Epithelial cell of prostate (primary cell): ENCODE results near the gene VSTM2B.
"Not testable (repeated sequence)": the region's sequence is repeated elsewhere in the genome, so short reads cannot be mapped to it uniquely, and the experiment has no call there.

Experiments
- DNase-seq: peaks from one replicate; pipeline ENCODE4 v3.0.0-alpha.2; 2011; ENCODE audit warnings: low read depth, low spot score
- H3K27ac ChIP-seq: fragments of 450-650 bp; 2 replicates; pipeline ENCODE4 v1.5.1; 2017; ENCODE audit warnings: mild to moderate bottlenecking

The VSTM2B gene

GRCh38 chr19:29542776-29543175 lies 17.0 kb downstream of the VSTM2B start:
- no peak overlapping the region for H3K27ac ChIP-seq
- no peak for DNase-seq

DNA sequence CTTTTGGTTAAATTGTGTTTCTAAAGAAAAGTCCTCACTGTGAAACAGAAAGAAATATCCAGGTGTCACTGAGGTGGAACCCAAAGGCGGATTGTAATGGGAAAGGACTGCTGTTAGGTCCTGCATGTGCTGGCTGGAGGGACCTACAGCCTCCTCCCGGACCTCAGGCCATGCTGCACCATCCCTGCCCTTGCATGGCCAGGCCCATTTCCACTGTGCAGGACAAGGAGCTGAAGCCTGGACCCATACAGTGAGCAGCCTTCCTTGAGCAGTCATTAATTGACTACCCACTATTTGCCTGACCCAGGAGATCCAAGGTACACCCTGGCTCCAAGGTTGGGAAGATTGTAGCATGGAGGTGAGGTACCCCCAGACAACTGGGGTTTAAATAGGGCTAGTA lies 17.6 kb downstream of the VSTM2B start:
- H3K27ac ChIP-seq, result no peak overlapping the region
- no peak for DNase-seq

GRCh38 chr19:29544656-29545360 lies 19.0 kb downstream of the VSTM2B start:
- H3K27ac ChIP-seq, result no peak overlapping the region
- no peak for DNase-seq

GRCh38 chr19:29545447-29545846 lies 19.7 kb downstream of the VSTM2B start:
- DNase-seq, result not testable (repeated sequence)

DNA sequence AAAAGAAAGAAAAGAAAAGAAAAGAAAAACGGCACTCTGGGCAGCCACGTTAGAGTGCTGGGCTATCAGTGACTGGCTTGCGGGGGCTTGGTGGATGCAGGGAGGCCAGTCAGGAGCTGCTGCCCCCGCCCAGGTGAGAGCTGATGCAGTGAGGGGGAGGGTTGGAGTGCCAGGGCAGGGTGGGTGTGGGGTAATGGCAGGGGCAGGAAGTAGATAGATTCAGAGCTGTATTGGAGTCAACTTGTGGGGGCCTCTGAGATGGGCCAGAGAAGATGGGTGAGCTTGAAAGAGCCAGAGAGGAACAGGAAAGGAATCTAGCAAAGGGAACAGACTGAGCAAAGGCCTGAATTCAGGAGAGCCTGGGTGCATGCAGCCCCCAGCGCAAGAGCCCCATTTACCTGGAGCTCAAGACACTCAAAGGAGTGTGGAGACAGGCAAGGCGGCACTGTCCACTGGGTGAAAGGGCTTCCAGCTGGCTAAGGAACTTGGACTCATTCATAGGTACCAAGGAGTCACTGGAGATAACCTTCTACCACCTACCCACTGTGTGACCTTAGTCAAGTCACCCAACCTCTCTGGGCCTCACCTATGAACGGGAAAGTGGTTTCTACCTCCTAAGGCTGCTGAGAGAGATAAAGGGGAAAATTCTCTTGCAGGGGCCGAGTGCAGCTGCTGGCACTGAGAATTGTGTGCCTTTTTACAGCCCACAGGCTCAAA lies 20.2 kb downstream of the VSTM2B start:
- no peak for DNase-seq
- no peak overlapping the region for H3K27ac ChIP-seq

More at GRCh38 chr19:29545447-29545846, 19.7 kb downstream of the VSTM2B start:
- H3K27ac ChIP-seq, result not testable (repeated sequence)

- H3K27ac ChIP-seq, result no peak overlapping the region
- no peak for DNase-seq
These were observed 20.9 kb downstream of the VSTM2B start for GRCh38 chr19:29546583-29547190.

GRCh38 chr19:29547361-29547960 lies 21.7 kb downstream of the VSTM2B start:
- DNase-seq, result no peak
- no peak overlapping the region for H3K27ac ChIP-seq

GRCh38 chr19:29547981-29548380 lies 22.2 kb downstream of the VSTM2B start:
- DNase-seq, result no peak
- H3K27ac ChIP-seq, result no peak overlapping the region

- no peak overlapping the region for H3K27ac ChIP-seq
- no peak for DNase-seq
These were observed 22.8 kb downstream of the VSTM2B start for GRCh38 chr19:29548483-29549085.

DNA sequence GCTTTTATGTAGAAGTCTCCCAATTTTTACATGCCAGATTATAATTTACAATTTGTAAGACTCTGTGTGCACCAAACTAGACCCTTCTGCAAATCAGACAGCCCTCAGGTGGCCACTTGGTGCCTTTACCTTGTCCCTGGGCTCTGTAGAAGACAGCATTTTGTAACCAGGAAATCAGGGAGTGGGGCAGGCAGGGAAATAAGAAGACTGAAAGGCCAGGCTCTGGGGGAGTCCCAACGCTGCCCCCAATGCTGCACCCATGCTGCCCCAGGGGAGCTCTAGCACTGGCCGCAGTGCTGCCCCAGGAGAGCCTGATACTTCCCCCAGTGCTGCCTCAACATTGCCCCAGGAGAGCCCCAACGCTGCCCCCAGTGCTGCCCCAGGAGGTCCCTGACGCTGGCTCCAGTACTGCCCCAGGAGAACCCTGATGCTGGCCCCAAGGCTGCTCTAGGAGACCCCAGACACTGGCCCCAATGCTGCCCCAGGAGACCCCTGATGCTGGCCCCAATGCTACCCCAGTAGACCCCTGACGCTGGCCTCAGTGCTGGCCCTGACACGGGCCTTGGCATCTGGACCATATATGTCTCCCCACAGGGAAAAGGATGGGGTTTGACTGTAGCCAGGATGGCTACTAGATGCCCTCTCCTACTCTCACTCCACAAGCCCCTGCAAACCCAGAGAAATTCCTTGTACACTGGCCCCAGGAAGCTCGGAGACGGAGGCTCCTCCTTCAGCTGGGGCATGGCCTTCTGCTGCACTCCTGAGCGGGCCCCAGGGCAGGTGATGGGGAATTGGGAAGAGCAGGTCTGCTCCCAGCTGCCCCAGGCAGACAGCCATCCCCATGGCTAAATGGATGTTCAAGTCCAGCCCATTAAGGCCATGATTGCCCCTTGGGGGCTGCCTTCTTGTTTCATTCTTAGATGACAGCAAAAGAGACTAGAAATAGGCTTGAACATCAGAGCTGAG lies 23.6 kb downstream of the VSTM2B start:
- no peak overlapping the region for H3K27ac ChIP-seq
- DNase-seq, result no peak

DNA sequence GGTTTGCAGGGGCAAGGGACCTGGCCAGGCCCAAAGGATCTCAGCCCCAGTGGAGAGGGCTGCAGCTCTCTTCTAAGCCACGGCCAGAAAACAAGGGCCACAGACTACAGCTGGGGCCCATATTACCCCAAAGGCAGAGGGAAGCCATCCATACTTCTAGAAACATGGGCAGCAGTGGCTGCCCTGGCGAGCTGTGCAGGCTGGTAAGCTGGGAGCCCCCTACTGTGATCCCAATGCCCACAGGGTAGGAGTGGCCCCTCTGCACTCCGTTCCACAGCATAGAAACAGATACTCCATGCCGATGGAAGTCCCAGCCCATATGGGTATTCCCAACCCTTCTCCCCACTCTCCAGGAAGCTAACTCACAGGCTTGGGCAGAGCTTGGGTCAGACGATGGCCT lies 25.1 kb downstream of the VSTM2B start:
- H3K27ac ChIP-seq, result no peak overlapping the region
- DNase-seq, result no peak

GRCh38 chr19:29551774-29552173 lies 26.0 kb downstream of the VSTM2B start:
- H3K27ac ChIP-seq, result no peak overlapping the region
- DNase-seq, result no peak

DNA sequence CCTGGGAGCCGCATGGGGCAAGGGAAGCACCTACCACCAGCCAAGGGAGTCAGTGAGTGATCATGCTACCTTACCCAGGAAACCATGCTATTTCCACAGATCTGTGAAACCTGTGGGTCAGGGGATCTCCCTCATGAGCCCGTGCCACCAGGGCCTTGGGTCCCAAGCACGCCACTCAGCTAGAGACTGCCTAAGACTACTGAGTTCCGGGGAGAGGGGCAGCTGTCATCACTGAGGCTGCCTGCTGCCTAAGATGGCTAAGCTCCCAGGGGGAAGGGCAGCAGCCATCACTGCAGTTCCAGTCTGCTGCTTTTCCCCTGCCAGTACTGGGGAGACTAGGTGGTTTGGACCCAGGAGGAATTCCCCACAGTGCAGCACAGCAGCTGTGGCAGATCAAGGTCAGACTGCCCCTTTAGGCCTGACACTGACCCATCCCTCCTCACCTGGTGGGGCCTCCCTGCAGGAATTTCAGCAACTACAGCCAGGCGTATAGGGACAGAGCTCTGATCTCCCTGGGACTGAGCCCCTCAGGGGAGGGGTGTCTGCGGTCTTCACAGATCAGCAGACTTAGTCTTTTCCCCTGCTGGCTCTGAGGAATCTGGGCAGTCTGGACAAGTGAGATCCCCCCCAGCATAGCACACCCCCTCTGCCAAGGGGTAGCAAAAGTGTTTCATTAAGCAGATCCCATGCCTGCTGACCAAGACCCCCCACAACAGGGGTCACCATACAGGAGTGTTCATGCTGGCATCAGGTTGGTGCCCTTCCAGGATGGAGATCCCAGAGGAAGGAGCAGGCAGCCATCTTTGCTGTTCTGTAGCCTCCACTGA lies 26.9 kb downstream of the VSTM2B start:
- no peak overlapping the region for H3K27ac ChIP-seq
- no peak for DNase-seq

DNA sequence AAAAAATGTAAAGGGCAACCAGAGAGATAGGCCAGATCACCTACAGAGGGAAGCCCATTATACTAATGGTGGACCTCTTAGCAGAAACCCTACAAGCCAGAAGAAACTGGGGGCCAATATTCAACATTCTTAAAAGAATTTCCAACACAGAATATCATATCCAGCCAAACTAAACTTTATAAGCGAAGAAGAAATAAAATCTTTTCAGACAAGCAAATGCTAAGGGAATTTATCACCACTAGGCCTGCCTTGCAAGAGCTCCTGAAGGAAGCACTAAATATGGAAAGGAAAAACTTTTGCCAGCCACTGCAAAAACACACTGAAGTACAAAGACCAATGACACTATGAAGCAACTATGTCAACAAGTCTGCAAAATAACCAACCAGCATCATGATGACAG lies 28.4 kb downstream of the VSTM2B start:
- no peak overlapping the region for H3K27ac ChIP-seq
- DNase-seq, result no peak

- not testable (repeated sequence) for H3K27ac ChIP-seq, DNase-seq
These were observed 33.3 kb downstream of the VSTM2B start for GRCh38 chr19:29559110-29559509.

- H3K27ac ChIP-seq, result no peak overlapping the region
These were observed 33.9 kb downstream of the VSTM2B start for GRCh38 chr19:29559743-29560142.

DNA sequence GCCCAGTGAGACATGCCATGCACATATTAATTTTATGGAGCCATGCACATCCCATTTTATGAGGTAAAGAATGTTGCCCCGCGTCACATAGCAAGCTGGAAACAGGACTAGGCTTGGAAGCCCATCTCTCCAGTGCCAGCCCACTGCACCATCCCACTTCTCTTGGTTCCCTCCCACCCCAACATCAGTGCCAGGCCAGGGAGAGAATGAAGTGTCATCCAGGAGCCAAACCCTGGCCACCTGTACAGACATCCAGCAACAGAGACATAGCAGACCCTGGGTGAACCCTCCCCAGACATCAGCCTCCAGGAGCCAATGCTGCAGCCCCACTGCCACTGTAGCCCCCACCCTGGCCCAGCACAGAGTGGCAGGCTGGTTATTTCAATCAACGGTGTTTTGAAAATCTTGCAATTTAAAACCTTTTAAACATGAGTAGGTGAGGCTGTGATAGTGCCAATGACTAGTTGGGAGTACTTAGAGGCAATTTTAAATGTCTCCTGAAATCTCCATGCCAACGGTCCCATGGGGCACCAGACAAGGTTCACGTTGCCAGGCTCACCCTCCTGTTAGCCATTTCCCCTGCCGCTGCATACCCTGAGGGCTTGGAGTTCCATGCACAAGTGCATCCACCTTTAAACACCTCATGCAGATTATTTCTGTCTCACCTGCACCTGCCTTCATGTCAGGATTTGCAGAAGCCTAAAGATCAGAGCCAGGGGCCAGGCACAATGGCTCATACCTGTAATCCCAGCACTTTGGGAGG lies 34.7 kb downstream of the VSTM2B start:
- no peak overlapping the region for H3K27ac ChIP-seq
- DNase-seq, result no peak

More at GRCh38 chr19:29559743-29560142, 33.9 kb downstream of the VSTM2B start:
- DNase-seq, result no peak

GRCh38 chr19:29561601-29562000 lies 35.8 kb downstream of the VSTM2B start:
- no peak overlapping the region for H3K27ac ChIP-seq
- DNase-seq, result no peak
